ENCODE measurements around the gene TEX48. TPM values are rescaled to one million over a fixed set of nuclear protein-coding genes. Genes with fewer than 3 reads are reported as not detected.
A peak's percentile ranks its signal among the peaks of the same experiment; 100 is the strongest.

Gene TEX48
- total RNA-seq, 6 experiments from 2014 or later, result not detected

- Mint-ChIP-seq H3K4me1 (ENCODE audit: low read depth) (no peaks in the 10 kb centered on the region), H3K9me3 (no peaks in the 10 kb centered on the region), H3K27ac (no peak overlapping the region), H3K4me3 (no peak overlapping the region), H3K27me3 (ENCODE audit: insufficient read depth) (peaks cover 27% of the 10 kb centered on the region), H3K36me3 (ENCODE audit: low read depth) (no peaks in the 10 kb centered on the region)
- peak; percentile 91 for TF ChIP-seq CTCF (IDR thresholded peaks at IDR 0.05)
- DNase-seq, result no peak
Observed at GRCh38 chr9:114662081-114662989, 19.7 kb downstream of the TEX48 start.

GRCh38 chr9:114657705-114658104, 24.3 kb downstream of the TEX48 start, which contains the start of gene TEX53:
Gene TEX53, minus strand, starts transcription at chr9:114657805. Its CDS starts 31 bp downstream, at chr9:114657774.
- Mint-ChIP-seq H3K27ac (no peak within 1 kb of the TSS), H3K4me3 (no peak within 1 kb of the TSS), H3K9me3 (no peaks in the 10 kb centered on the region), H3K4me1 (ENCODE audit: low read depth) (peaks cover 24% of the 10 kb centered on the region), H3K27me3 (ENCODE audit: insufficient read depth) (peaks cover 28% of the 10 kb centered on the region), H3K36me3 (ENCODE audit: low read depth) (no peaks in the 10 kb centered on the region)
- no peak for TF ChIP-seq CTCF (IDR thresholded peaks at IDR 0.05)
- no peak for DNase-seq

GRCh38 chr9:114656301-114656700, 25.7 kb downstream of the TEX48 start:
- Mint-ChIP-seq H3K4me1 (ENCODE audit: low read depth) (peaks cover 32% of the 10 kb centered on the region), H3K4me3 (no peak overlapping the region), H3K36me3 (ENCODE audit: low read depth) (no peaks in the 10 kb centered on the region), H3K9me3 (no peaks in the 10 kb centered on the region), H3K27ac (no peak overlapping the region), H3K27me3 (ENCODE audit: insufficient read depth) (peaks cover 21% of the 10 kb centered on the region)
- 0 out of 2 replicates have a peak, but pooled peaks have one; percentile 1 for TF ChIP-seq CTCF (IDR thresholded peaks at IDR 0.05)
- DNase-seq, result no peak

- no peak overlapping the region for H3K4me3 Mint-ChIP-seq
- no peak for TF ChIP-seq CTCF (IDR thresholded peaks at IDR 0.05)
Observed at GRCh38 chr9:114655689-114656088, 26.3 kb downstream of the TEX48 start.

DNA sequence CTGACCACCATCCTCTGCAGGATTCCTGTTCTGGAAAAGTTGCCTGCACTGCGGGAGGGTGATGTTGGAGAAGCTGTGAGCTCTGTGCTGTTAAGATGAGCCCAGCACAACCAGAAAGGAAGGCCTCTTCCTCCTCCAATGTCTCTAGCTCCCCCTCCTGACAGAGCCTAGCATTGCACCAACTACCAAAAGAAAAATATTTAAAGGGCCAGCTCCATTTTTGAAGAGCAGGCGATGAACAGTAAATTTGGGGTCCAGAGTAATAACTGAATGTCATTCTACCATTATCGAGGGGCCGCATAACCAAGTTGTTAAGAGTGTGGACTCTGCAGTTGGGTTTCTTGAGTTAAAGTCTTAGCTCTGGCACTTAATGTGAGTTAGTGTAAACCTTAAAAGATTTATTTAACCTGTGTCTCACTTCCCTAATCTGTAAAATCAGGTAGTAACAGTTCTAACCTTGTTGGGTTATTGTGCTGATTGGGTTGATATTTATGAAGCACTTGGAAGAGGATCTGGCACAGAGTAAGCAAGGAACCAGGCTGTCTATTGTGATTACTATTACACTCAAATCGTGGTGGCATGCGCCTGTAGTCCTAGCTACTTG, 28.3 kb downstream of the TEX48 start:
- no peak overlapping the region for H3K4me3 Mint-ChIP-seq
- peaks cover 32% of the 10 kb centered on the region for H3K4me1 Mint-ChIP-seq (ENCODE audit: low read depth)
- H3K9me3 Mint-ChIP-seq, result no peaks in the 10 kb centered on the region
- peak; percentile 95 for TF ChIP-seq CTCF (IDR thresholded peaks at IDR 0.05)
- peak; percentile 74 for DNase-seq
- H3K36me3 Mint-ChIP-seq (ENCODE audit: low read depth), result no peaks in the 10 kb centered on the region
- peaks cover 6% of the 10 kb centered on the region for H3K27me3 Mint-ChIP-seq (ENCODE audit: insufficient read depth)
- peak overlapping the region; percentile 89 for H3K27ac Mint-ChIP-seq

More at GRCh38 chr9:114655689-114656088, 26.3 kb downstream of the TEX48 start:
- Mint-ChIP-seq H3K9me3 (no peaks in the 10 kb centered on the region), H3K4me1 (ENCODE audit: low read depth) (peaks cover 32% of the 10 kb centered on the region), H3K36me3 (ENCODE audit: low read depth) (no peaks in the 10 kb centered on the region), H3K27ac (no peak overlapping the region), H3K27me3 (ENCODE audit: insufficient read depth) (peaks cover 19% of the 10 kb centered on the region)
- DNase-seq, result no peak

Data from HFFc6 (cell line).